GM23338 (cell line): Measurements from ENCODE around the gene MYOC.

Source experiments
- CREB1 ChIP-seq: fragments of 250-450 bp; sonication (Bioruptor Pico); IDR thresholded peaks from 2 replicates; pipeline ENCODE4 v1.5.0; 2020; ENCODE audit warnings: low read depth, mild to moderate bottlenecking, moderate library complexity
- EZH2 ChIP-seq: fragments of 200-600 bp; sonication (generic); IDR thresholded peaks from one replicate; pipeline ENCODE4 v1.8.0; 2017; ENCODE audit warnings: antibody characterized with exemption, mild to moderate bottlenecking, low read depth; ENCODE audit not compliant: unreplicated experiment
- EZH2phosphoT487 ChIP-seq: fragments of 200-600 bp; sonication (generic); IDR thresholded peaks from one replicate; pipeline ENCODE4 v1.8.1; 2018; ENCODE audit warnings: antibody characterized with exemption; ENCODE audit not compliant: unreplicated experiment
- NANOG ChIP-seq: IDR thresholded peaks from 2 replicates; pipeline ENCODE4 v1.6.1; 2016; ENCODE audit warnings: antibody characterized with exemption, borderline replicate concordance
- ZNF114 ChIP-seq: fragments of 250-450 bp; sonication (Bioruptor Pico); IDR thresholded peaks from 2 replicates; pipeline ENCODE4 v1.5.0; 2020; ENCODE audit warnings: mild to moderate bottlenecking, moderate library complexity
- TF ChIP-seq, protein P1 (sequence below), 2 experiments: fragments of 200-600 bp in 1 of 2; sonication (generic) in 1 of 2; conservative IDR thresholded peaks; 2 replicates each; pipeline versions ENCODE4 v1.5.1 to v1.6.1; 2016 to 2017; ENCODE audit warnings: antibody characterized with exemption in 2 of 2, low read depth in 2 of 2, mild to moderate bottlenecking in 2 of 2, moderate library complexity in 1 of 2
- TF ChIP-seq, protein P2 (sequence below): IDR thresholded peaks from one replicate; pipeline ENCODE4 v1.6.1; 2018; ENCODE audit warnings: antibody characterized with exemption; ENCODE audit not compliant: unreplicated experiment

DNA sequence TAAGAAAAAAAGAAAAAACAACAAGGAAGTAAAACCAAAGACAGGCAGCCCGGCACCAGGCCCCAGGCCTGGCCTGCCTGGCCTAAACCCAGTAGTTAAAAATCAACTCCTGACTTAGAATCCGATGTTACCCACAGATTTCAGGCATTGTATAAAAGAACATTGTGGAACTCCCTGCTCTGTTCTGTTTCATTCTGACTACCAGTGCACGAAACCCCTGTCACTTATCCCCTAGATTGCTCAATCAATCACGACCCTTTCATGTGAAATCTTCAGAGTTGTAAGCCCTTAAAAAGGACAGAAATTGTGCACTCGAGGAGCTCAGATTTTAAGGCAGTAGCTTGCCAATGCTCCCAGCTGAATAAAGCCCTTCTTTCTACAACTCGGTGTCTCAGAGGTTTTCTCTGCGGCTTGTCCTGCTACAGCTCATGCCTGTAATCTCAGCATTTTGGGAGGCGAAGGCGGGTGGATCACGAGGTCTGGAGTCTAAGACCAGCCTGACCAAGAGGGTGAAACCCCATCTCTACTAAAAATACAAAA, 46.0 kb downstream of the MYOC start:
- TF ChIP-seq EZH2, result no peak
- TF ChIP-seq ZNF114 (CRISPR knock-in tag), result no peak
- TF ChIP-seq, protein P1, sequence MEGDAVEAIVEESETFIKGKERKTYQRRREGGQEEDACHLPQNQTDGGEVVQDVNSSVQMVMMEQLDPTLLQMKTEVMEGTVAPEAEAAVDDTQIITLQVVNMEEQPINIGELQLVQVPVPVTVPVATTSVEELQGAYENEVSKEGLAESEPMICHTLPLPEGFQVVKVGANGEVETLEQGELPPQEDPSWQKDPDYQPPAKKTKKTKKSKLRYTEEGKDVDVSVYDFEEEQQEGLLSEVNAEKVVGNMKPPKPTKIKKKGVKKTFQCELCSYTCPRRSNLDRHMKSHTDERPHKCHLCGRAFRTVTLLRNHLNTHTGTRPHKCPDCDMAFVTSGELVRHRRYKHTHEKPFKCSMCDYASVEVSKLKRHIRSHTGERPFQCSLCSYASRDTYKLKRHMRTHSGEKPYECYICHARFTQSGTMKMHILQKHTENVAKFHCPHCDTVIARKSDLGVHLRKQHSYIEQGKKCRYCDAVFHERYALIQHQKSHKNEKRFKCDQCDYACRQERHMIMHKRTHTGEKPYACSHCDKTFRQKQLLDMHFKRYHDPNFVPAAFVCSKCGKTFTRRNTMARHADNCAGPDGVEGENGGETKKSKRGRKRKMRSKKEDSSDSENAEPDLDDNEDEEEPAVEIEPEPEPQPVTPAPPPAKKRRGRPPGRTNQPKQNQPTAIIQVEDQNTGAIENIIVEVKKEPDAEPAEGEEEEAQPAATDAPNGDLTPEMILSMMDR (conservative IDR thresholded peaks at IDR 0.05; ENCODE audit: low read depth in 2 of 2), result no peak
- TF ChIP-seq, protein P2, sequence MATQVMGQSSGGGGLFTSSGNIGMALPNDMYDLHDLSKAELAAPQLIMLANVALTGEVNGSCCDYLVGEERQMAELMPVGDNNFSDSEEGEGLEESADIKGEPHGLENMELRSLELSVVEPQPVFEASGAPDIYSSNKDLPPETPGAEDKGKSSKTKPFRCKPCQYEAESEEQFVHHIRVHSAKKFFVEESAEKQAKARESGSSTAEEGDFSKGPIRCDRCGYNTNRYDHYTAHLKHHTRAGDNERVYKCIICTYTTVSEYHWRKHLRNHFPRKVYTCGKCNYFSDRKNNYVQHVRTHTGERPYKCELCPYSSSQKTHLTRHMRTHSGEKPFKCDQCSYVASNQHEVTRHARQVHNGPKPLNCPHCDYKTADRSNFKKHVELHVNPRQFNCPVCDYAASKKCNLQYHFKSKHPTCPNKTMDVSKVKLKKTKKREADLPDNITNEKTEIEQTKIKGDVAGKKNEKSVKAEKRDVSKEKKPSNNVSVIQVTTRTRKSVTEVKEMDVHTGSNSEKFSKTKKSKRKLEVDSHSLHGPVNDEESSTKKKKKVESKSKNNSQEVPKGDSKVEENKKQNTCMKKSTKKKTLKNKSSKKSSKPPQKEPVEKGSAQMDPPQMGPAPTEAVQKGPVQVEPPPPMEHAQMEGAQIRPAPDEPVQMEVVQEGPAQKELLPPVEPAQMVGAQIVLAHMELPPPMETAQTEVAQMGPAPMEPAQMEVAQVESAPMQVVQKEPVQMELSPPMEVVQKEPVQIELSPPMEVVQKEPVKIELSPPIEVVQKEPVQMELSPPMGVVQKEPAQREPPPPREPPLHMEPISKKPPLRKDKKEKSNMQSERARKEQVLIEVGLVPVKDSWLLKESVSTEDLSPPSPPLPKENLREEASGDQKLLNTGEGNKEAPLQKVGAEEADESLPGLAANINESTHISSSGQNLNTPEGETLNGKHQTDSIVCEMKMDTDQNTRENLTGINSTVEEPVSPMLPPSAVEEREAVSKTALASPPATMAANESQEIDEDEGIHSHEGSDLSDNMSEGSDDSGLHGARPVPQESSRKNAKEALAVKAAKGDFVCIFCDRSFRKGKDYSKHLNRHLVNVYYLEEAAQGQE, result no peak
- TF ChIP-seq CREB1 (CRISPR knock-in tag), result no peak
- TF ChIP-seq NANOG, result no peak
- no peak for TF ChIP-seq EZH2phosphoT487
